AG09319 (cell line): Measurements from ENCODE around the gene CNOT10.
"Not testable (repeated sequence)": the region's sequence is repeated elsewhere in the genome, so short reads cannot be mapped to it uniquely, and the experiment has no call there.

Experiments
- DNase-seq: peaks from one replicate; pipeline ENCODE4 v3.0.0-alpha.2; 2010; ENCODE audit warnings: low read depth; ENCODE audit errors: extremely low read depth
- TF ChIP-seq, protein P1 (sequence below): IDR thresholded peaks from 2 replicates; pipeline ENCODE4 v1.5.1; 2011; ENCODE audit warnings: low read depth, mild to moderate bottlenecking, inconsistent platforms, low read length, moderate library complexity

The CNOT10 gene

DNA sequence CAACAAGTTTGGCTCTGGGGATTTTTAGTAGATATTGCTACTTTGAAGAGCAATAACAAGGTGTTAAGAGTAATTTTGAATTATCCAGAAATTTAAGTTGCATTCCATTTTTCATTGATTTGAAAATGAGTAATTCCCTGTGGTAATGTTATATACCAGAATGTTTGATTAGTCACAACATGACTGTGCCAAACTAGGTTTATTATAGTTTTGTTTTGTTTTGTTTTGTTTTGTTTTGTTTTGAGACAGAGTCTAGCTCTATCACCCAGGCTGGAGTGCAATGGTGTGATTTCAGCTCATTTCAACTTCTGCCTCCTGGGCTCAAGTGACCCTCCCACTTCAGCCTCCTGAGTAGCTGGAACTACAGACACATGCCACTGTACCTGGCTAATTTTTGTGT, 40.7 kb downstream of the CNOT10 start:
- no peak for DNase-seq
- TF ChIP-seq, protein P1, sequence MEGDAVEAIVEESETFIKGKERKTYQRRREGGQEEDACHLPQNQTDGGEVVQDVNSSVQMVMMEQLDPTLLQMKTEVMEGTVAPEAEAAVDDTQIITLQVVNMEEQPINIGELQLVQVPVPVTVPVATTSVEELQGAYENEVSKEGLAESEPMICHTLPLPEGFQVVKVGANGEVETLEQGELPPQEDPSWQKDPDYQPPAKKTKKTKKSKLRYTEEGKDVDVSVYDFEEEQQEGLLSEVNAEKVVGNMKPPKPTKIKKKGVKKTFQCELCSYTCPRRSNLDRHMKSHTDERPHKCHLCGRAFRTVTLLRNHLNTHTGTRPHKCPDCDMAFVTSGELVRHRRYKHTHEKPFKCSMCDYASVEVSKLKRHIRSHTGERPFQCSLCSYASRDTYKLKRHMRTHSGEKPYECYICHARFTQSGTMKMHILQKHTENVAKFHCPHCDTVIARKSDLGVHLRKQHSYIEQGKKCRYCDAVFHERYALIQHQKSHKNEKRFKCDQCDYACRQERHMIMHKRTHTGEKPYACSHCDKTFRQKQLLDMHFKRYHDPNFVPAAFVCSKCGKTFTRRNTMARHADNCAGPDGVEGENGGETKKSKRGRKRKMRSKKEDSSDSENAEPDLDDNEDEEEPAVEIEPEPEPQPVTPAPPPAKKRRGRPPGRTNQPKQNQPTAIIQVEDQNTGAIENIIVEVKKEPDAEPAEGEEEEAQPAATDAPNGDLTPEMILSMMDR: no peak

DNA sequence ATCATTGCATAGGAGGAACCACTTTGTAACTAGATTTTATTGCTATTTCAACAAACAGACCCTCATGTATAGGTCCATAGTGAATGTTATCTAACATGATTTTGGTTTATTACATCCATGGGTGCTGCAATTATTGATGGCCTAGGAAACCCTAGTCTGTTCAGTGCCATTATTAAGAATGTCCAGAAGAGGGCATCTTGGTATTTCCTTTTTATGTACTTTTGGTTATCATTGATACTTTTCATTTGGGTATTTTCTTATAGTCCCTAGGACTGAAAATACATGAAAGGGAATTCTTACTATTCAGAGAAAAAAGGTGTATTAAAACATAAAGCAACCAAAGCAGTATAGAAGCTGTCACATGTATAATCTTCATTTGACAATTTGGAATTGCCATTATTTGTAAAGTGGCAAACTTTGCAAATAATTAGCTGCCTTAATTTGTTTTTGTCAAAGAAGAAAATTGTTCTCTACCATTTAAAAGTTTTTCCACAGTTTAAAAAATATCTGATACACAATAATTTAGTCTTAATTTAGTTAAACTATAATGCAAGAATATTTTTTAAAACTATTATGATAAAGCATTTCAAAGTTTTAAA, 48.7 kb downstream of the CNOT10 start:
- no peak for DNase-seq
- TF ChIP-seq, protein P1: peak; percentile 65

DNA sequence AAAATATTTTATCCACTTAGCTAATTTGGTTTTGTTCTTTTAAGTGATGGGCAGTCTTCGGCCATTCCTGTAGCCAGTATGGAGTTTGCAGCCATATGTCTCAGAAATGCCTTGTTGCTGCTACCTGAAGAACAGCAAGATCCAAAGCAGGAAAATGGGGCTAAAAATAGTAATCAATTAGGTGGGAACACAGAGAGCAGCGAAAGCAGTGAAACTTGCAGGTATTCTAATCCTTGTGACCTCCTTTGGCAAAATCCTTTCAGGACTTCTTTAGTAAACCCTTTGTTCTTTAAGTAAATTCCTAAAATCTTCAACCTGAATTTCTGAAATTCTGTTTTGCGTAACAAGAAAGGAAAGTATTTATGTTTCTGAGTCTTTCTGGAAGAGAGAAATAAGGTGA, 49.8 kb downstream of the CNOT10 start:
- TF ChIP-seq, protein P1: no peak

DNA sequence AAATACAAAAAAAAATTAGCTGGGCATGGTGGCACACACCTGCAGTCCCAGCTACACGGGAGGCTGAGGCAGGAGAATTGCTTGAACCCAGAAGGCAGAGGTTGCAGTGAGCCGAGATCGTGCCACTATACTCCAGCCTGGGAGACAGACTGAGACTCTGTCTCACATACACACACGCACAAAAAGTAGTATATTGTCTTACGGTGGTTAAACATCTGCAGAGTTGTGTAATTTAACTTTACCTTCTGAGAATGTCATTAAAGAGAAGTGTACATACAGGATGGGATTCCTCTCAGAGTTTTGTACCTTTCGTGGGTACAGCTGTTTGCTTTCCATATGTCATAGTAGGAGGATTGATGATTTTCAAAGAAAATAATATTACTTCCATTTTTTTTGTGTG, 58.5 kb downstream of the CNOT10 start:
- not testable (repeated sequence) for DNase-seq

More for the DNA sequence above, 49.8 kb downstream of the CNOT10 start:
- no peak for DNase-seq

DNA sequence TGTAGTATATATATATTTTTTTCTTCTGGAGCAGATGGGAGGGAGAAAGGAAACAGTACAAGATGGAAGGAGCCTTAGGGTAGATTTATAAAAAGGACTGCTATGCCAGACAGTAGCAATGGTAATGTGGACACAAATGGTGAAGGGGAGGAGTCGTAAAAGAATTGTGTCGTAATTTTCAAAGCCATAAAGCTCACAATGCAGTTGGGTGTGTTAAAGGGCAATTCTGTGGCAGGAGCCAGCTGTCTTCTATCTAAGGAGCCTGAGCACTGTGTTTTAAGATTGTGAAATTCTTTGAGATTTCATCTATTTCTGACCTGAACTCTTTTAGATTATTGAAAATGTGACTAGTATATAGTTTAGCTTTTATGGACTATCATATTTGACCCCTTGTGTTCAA, 58.9 kb downstream of the CNOT10 start:
- TF ChIP-seq, protein P1: no peak
- DNase-seq: no peak

DNA sequence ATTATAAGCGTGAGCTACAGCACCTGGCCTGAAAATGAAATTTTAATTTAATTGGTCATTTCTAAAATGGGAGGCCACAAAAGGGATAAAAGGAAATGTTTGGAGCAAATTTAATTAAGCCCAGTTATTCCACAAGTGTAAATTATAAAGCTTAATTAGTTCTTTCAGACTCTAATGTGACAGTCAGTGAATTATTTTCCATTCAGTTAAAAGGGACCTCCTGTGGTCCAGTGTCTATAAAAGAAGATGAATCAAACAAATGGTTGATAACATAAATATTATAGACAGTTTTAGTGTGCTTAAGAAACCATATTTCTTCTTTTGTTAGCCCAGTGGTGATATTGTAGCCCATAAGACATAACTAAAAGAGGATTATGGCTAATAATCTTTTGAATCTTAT, 66.4 kb downstream of the CNOT10 start:
- TF ChIP-seq, protein P1: no peak
- DNase-seq: no peak

DNA sequence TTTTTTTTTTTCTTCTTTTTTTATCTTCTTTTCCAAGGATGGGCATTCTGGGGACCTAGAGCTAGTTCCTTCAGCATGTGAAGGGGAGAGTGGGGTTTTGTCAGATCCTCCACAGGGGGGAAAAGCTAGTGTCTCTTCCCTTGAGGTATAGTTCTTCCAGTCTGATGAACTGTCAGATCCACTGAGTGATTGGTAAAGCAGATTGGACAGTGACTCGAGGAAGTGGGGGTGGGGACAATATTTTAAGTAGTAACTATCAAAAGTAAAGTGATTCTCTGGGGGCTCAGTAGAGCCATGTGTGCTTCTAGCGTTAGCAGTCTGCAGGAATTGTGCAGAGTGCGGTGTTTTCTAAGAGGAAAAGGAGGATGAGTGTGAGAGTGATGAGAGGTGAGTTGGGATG, 70.8 kb downstream of the CNOT10 start:
- TF ChIP-seq, protein P1: no peak
- no peak for DNase-seq
